GM19239 (cell line): ENCODE measurements around the gene TNFAIP8L3.
"Not testable (repeated sequence)": the region's sequence is repeated elsewhere in the genome, so short reads cannot be mapped to it uniquely, and the experiment has no call there.

Source experiments
- DNase-seq: peaks from one replicate; pipeline ENCODE4 v3.0.0; 2011; ENCODE audit warnings: low spot score; ENCODE audit not compliant: insufficient read length
- FAIRE-seq: peaks from 2 replicates; lab custom pipeline; 2011; peaks lifted over from hg19 to GRCh38; lab: Jason Lieb, UNC

TNFAIP8L3 gene

DNA sequence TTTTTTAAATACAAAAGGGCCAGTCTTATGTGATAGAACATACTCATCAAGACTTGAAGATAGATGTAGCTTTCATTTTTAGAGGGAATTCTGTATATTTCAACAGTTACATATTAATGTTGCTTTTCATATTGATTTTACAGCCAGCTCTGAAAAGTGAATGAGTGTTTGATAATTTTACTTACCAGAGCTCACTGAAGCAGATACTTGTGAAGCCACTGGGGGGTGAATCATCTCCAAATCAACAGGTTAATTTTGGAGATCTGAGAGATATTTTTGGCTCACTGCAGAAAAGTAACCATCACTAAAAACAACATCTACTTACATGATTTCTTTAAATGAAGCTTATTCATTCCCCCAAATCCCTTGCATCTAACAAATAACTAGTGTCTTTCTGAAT is 24.7 kb downstream of the TNFAIP8L3 start:
- no peak for DNase-seq
- FAIRE-seq: no peak

DNA sequence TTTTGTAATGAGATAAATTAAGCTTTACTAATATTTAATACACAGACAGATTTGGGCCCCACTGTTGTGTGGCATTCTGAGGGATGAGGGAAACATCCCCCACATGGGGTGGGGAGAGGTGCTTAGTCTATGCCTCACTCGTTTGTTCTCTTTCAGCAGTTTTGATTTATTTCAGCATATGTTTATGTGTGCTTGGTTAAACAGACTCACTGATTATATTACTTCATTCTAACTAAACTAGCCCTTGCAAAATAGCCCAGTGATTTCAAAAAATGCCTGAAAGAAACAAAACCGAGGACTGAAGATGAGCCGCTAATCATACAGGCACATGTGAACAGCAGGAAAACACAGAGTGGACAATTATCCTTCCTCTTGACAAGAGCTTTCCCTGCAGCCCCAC is 27.2 kb downstream of the TNFAIP8L3 start:
- DNase-seq: no peak
- FAIRE-seq: no peak

DNA sequence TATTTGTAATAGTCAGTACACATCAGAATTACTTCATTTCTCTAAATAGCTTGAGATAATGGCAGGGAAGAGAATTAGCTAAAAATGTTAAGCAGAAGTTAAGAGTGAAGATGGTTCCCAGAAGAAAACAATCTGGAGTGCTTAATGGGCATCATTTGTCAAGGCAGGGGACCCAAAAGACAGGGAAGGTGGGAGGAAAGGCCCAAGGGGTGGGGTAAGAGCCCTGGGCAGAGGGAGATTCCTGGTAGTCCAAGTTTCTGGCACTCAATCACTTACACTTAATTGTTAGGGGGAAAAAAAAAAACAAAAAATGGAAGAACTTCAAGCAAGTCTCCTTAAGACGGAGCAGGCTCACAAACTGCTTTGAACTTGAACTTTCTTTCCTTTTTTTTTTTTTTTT is 28.9 kb downstream of the TNFAIP8L3 start:
- DNase-seq (no peak), FAIRE-seq (no peak)

GRCh38 chr15:51065261-51065660 is 29.4 kb downstream of the TNFAIP8L3 start:
- no peak for FAIRE-seq
- no peak for DNase-seq

DNA sequence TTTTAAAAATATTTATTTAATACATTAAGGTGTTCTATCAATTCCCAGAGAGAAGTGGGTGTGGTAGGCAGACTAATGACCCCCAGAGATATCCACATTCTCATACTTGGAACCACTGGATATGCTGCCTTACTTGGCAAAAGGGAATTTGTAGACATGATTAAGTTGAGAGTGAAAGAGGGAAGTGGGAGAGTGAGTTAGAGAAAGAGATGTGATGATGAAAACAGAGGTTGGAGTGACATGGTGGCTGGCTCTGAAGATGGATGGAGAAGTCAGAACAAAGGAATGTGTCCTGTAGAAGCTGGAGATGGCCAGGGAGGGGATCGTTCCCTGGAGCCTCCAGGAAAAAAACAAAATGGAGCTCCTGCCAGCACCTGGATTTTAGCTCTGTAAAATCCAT is 32.0 kb downstream of the TNFAIP8L3 start:
- FAIRE-seq (no peak), DNase-seq (no peak)

GRCh38 chr15:51060030-51060673 is 34.6 kb downstream of the TNFAIP8L3 start:
- FAIRE-seq: no peak

GRCh38 chr15:51054535-51054934 is 40.2 kb downstream of the TNFAIP8L3 start:
- FAIRE-seq (no peak), DNase-seq (no peak)

More at GRCh38 chr15:51060030-51060673, 34.6 kb downstream of the TNFAIP8L3 start:
- DNase-seq: no peak

GRCh38 chr15:51053571-51053970 is 41.1 kb downstream of the TNFAIP8L3 start:
- no peak for FAIRE-seq

GRCh38 chr15:51051776-51052175 is 42.9 kb downstream of the TNFAIP8L3 start:
- FAIRE-seq (no peak), DNase-seq (no peak)

More at GRCh38 chr15:51053571-51053970, 41.1 kb downstream of the TNFAIP8L3 start:
- no peak for DNase-seq

GRCh38 chr15:51049081-51049480 is 45.6 kb downstream of the TNFAIP8L3 start:
- FAIRE-seq: no peak
- DNase-seq: no peak

GRCh38 chr15:51048308-51048707 is 46.4 kb downstream of the TNFAIP8L3 start:
- DNase-seq (no peak), FAIRE-seq (no peak)

GRCh38 chr15:51046799-51047449 is 47.8 kb downstream of the TNFAIP8L3 start:
- DNase-seq: no peak

GRCh38 chr15:51046016-51046415 is 48.7 kb downstream of the TNFAIP8L3 start:
- FAIRE-seq (no peak), DNase-seq (no peak)

More at GRCh38 chr15:51046799-51047449, 47.8 kb downstream of the TNFAIP8L3 start:
- no peak for FAIRE-seq

DNA sequence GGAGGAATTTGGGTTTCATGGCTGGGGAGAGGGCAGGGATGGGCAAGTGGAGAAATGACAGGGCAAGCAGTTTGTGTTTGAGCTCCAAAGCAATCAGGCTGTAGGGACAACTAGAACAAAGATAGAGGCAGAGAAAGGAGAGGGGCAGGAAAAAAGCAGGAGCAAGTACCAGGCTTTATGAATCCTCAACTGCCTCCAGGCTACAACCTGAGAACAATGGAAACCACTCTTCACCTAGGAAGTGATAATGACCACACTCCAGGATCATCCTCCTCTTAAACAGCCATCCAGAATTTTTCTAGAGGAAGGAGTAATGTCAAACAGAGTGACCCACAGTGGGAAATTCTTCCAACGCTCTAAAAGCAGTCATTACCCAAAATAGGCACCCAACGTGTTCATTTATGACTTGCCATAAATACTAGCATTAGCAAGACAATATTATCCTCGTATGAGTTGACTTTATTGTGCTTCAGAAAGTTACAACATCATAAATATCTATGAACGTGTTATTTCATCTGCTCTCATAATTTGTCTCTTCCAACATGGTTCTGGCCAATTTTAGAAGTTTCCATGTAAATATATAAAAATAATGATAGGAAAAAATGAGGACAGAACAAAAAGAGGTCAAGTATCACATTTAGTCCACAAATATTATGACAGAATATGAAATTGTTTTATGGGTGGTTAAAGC is 50.5 kb downstream of the TNFAIP8L3 start:
- DNase-seq (no peak), FAIRE-seq (no peak)

GRCh38 chr15:51038974-51039319 is 55.8 kb downstream of the TNFAIP8L3 start:
- FAIRE-seq (no peak), DNase-seq (no peak)

DNA sequence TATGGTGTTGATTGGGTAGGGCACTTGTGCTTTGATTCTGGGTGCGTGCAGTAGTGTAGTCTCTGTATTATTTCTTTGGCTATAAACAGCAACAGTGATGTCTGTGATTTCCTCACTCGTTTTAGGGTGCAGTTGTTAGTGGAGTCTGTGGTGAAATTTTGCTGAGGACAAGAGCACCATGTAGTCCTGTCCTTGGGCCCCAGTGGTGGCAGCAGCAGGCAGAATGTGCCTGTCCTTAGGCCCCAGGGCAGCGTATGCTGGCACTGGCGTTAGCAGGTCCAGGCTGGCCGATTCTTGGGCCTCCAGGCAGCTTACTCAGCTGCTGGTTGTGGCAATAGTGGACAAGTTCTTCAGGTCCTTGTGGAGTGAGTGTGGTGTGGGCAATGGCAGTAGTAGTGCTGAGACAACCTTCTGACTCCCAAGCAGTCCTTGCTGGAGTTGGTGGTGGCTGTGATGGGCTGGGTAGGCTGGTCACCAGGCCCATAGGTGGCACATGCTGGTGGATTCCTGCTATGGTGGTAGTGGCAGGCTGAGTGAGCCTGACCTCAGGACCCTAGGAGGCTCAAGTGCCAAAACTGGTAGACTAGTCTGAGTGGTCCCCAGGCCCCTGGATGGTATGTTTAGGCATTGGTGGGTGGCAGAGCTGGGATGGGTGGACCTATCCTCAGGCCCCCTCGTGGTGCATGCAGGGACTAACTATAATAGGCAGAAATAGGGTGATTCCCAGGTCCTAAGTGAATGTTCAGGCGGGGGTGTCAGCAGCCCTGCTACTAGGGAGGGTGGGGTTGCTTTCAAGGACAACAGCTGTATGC is 56.3 kb downstream of the TNFAIP8L3 start:
- DNase-seq (no peak), FAIRE-seq (no peak)

DNA sequence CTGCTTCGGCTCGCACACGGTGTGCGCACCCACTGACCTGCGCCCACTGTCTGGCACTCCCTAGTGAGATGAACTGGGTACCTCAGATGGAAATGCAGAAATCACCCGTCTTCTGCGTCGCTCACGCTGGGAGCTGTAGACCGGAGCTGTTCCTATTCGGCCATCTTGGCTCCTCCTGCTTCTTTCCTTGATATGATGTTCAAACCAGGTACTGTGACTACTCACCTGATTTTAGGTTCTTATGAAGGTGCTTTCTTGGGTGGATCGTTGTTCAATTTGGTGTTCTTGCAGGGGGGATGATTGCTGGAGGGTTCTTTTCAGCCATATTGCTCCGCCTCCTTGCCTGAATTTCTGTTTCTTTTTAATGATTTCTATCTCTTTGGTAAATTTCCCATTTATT is 57.2 kb downstream of the TNFAIP8L3 start:
- DNase-seq, FAIRE-seq: not testable (repeated sequence)

DNA sequence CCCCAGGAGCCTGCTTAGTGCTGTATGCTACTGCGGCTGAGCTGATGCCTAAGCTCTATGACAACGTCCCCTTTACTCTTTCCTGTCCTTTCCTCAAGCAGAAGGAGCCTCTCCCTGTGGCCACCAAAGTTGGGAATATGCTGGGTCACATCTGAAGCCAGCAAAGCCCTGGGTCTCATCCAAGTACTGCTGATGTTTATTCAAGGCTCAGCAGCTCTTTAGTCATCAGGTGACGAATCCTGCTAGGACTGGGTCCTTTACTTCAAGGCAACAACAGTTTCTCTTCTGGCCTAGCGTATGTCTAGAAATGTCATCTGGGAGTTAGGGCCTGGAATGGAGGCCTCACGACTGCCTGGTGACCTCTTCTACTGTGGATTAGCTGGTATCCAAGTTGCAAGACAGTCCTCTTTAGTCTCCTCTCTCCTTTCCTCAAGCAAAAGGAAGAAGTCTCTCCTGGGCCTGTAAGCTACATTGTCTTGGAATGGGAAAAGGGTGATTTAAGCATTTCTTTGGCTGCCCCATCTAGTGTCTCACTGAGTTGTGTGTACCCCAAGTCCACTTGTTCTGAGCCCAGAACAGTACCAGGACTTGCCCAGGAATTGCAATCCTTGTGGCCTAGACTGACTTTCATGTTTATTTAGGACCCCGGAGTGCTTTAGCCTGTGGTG is 63.9 kb downstream of the TNFAIP8L3 start:
- no peak for DNase-seq
- FAIRE-seq: no peak

DNA sequence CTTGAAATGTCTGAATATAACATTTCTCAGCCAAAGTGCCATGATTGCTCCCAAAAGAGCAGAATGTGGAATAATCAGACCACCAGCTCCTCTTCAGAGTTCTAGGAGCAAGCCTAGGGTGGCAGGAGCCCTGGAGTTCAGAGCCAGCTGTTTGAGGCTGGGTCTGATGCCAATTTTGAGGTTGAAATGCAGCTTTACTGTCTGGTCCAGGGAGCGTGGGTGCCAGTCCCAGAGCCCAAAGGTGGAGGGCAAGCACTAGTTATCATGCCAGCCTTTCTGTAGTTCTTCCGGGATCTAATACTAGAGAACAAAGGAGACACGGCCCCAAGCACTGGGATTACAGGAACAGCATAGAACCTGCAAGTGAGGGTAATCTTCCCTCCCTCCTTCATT is 69.3 kb downstream of the TNFAIP8L3 start:
- FAIRE-seq: no peak

More for the DNA sequence above, 69.3 kb downstream of the TNFAIP8L3 start:
- no peak for DNase-seq
